NT2/D1 (cell line): Measurements from ENCODE around the gene JAKMIP2.

ENCODE experiments used
- DNase-seq: peaks from one replicate; pipeline ENCODE4 v3.0.0-alpha.2; 2011; ENCODE audit warnings: low read depth, low spot score
- H3K27me3 ChIP-seq: 2 replicates; pipeline ENCODE4 v1.6.0; 2011; ENCODE audit warnings: mild to moderate bottlenecking; ENCODE audit not compliant: insufficient read length, insufficient read depth
- H3K36me3 ChIP-seq: 2 replicates; pipeline ENCODE4 v1.6.1; 2011; ENCODE audit warnings: mild to moderate bottlenecking, low read length, mixed read lengths; ENCODE audit not compliant: insufficient read depth, insufficient read length
- H3K4me1 ChIP-seq: 2 replicates; pipeline ENCODE4 v1.5.1; 2011; ENCODE audit not compliant: insufficient read depth, insufficient read length
- H3K4me3 ChIP-seq: 2 replicates; pipeline ENCODE4 v1.5.1; 2011; ENCODE audit warnings: low read depth; ENCODE audit not compliant: insufficient read length
- H3K9ac ChIP-seq: 2 replicates; pipeline ENCODE4 v1.6.0; 2011; ENCODE audit warnings: low read depth; ENCODE audit not compliant: insufficient read length
- H3K9me3 ChIP-seq: 2 replicates; pipeline ENCODE4 v1.5.1; 2011; ENCODE audit warnings: mild to moderate bottlenecking, low read length; ENCODE audit not compliant: insufficient read depth
- SUZ12 ChIP-seq: IDR thresholded peaks from 2 replicates; pipeline ENCODE4 v1.6.1; 2011; ENCODE audit not compliant: insufficient read length, insufficient read depth; ENCODE audit errors: extremely low read depth
- YY1 ChIP-seq: IDR thresholded peaks from 2 replicates; pipeline ENCODE4 v1.6.1; 2011; ENCODE audit not compliant: insufficient read length, insufficient read depth
- ZNF274 ChIP-seq: IDR thresholded peaks from 2 replicates; pipeline ENCODE4 v1.6.1; 2011; ENCODE audit warnings: mild to moderate bottlenecking, low read depth, low read length

Gene JAKMIP2

DNA sequence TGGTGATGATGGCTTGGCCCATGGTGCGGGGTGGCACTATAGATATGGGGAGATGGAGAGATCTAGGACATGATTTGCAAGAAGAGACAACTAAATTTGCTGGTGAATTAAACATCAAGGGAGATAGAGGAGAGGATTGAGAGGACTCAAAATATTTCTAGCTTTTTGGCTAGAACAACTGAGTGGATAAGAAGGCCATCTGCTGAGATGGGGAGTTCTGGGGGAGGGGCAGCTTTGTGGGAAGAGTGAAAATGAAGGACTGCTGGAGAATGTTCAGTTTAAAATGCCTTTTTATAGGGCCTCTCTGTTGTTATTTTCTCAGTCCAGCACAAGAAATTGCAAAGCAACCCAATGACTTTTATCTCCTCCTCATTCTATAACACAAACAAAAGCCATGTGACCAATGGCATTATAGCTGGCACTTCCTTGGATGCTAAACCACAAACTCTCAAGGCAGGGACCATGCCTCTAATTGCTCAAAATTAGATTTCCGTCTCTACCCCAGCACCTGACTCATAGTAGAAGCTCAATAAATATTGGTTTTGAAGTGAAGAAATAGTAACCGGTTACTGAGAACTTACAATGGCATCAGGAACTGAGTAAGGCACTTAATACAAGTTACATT is 29.8 kb downstream of the JAKMIP2 start:
- Histone ChIP-seq H3K27me3 (no peaks in the 10 kb centered on the region), H3K4me3 (no peak overlapping the region), H3K9ac (no peak overlapping the region), H3K9me3 (no peaks in the 10 kb centered on the region), H3K36me3 (no peaks in the 10 kb centered on the region), H3K4me1 (no peaks in the 10 kb centered on the region)
- TF ChIP-seq SUZ12 (no peak), YY1 (no peak), ZNF274 (no peak)
- no peak for DNase-seq

DNA sequence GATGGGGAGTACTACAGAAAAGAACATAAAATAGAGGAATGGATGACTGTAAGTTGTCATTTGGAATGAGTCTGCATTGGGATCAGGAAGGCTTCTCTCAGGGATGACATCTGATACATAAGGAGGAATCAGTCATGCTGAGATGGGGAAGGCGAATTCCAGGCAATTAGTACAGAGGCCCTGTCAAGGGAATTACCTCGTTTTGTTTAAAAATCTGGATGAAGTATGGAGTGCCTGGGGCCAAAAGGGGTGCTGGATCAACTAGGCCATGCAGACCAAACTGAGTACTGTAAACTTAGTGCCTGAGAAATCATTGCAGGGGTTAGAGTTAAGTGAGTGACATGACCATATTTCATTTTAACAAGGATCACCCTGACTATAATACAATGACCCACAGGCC is 30.5 kb downstream of the JAKMIP2 start:
- H3K9ac ChIP-seq, result no peak overlapping the region
- H3K4me3 ChIP-seq, result no peak overlapping the region
- DNase-seq, result no peak
- no peak for TF ChIP-seq YY1
- no peak for TF ChIP-seq ZNF274
- TF ChIP-seq SUZ12, result no peak
- H3K9me3 ChIP-seq, result no peaks in the 10 kb centered on the region
- H3K4me1 ChIP-seq, result no peaks in the 10 kb centered on the region
- H3K36me3 ChIP-seq, result no peaks in the 10 kb centered on the region
- H3K27me3 ChIP-seq, result no peaks in the 10 kb centered on the region

DNA sequence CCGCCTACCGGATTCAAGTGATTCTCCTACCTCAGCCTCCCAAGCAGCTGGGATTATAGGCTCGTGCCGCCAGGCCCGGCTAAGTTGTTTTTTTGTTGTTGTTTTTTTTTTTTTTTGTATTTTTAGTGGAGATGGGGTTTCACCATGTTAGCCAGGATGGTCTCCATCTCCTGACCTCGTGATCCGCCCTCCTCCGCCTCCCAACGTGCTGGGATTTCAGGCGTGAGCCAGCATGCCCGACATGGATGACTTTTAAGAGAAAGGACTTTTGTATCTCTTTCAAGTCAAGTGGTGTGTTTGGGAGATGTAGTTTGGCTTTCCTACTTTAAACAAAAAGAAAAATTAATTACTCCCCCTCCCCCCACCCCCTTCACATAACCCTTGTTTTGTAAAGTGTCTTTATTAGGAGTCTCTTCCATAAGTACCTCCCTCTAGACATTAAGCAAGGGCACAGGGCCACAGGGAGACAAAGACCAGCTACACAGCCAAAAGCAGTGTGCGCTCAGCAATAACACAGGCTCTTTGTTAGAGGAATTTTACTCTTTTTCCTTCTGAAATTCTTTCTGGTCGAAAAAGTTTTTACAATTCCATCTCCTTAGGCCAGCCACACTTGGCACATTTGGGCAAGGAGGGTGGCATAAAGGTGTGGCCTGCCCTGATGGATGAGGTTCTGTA is 31.2 kb downstream of the JAKMIP2 start:
- no peaks in the 10 kb centered on the region for H3K36me3 ChIP-seq
- H3K27me3 ChIP-seq, result no peaks in the 10 kb centered on the region
- no peaks in the 10 kb centered on the region for H3K9me3 ChIP-seq
- no peak overlapping the region for H3K4me3 ChIP-seq
- no peaks in the 10 kb centered on the region for H3K4me1 ChIP-seq
- TF ChIP-seq YY1, result no peak
- no peak for TF ChIP-seq ZNF274
- TF ChIP-seq SUZ12, result no peak
- no peak overlapping the region for H3K9ac ChIP-seq
- no peak for DNase-seq

DNA sequence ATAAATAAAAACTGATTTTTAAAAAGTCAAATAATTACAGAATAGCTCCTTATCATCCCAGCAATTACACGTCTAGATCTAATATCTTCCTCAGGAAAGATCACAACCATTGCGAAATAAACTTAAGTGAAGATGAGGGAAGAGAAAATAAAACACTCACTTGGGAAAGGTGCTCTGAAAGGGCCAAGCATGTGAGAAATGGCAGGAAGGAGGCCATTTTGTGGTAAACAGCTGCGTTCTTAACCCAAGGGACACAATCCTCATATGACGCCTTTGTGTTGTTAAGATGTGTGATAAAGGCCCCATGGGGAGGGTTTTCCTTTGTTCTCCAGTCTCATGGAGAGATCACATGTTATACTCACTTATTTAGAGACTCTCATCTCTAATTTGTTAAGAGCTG is 32.5 kb downstream of the JAKMIP2 start:
- no peaks in the 10 kb centered on the region for H3K27me3 ChIP-seq
- H3K9me3 ChIP-seq, result no peaks in the 10 kb centered on the region
- no peaks in the 10 kb centered on the region for H3K4me1 ChIP-seq
- no peak for DNase-seq
- no peak for TF ChIP-seq YY1
- TF ChIP-seq ZNF274, result no peak
- TF ChIP-seq SUZ12, result no peak
- H3K4me3 ChIP-seq, result no peak overlapping the region
- H3K36me3 ChIP-seq, result no peaks in the 10 kb centered on the region
- no peak overlapping the region for H3K9ac ChIP-seq

DNA sequence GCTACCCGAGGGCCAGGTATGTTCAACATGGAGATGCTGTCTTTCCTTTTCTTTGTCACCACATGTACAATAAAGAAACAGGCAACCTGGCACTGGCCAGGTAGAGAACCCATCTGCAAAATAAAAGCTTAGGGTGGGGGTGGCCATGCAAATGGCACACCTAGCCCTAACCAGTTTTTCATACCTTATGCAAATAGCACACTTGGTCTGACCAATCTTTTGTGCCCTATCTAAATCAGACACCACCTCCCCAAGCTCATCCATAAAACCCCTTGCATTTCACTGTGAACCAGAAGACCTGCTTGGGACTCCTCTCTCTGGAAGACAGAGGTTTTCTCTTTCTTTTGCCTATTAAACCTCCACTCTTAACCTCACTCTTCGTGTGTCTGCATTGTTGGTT is 33.9 kb downstream of the JAKMIP2 start:
- Histone ChIP-seq H3K4me1 (no peaks in the 10 kb centered on the region), H3K36me3 (no peaks in the 10 kb centered on the region), H3K9me3 (no peaks in the 10 kb centered on the region), H3K9ac (no peak overlapping the region), H3K27me3 (no peaks in the 10 kb centered on the region), H3K4me3 (no peak overlapping the region)
- DNase-seq, result no peak
- no peak for TF ChIP-seq YY1
- no peak for TF ChIP-seq ZNF274
- no peak for TF ChIP-seq SUZ12

DNA sequence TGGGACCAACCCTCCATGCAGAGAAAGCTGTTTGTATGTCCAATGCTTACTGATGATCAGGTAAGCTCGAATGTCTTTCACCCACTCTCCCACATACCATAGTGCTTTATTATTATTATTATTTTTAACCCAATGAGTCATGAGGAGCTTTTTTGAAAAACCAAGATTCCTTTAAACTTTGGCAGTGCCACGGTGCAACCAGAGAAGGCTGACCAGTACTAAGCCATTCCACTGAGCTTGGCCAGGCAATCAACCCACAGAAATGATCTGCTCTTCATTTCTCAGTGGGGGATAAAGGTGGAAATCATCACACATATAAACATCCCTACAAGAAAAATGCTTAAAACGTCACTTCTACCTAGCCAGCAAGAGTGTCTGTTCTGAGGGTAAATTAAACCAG is 35.5 kb downstream of the JAKMIP2 start:
- no peak for DNase-seq
- no peaks in the 10 kb centered on the region for H3K27me3 ChIP-seq
- TF ChIP-seq SUZ12 (no peak), YY1 (no peak), ZNF274 (no peak)
- H3K36me3 ChIP-seq, result no peaks in the 10 kb centered on the region
- no peaks in the 10 kb centered on the region for H3K9me3 ChIP-seq
- no peaks in the 10 kb centered on the region for H3K4me1 ChIP-seq
- no peak overlapping the region for H3K4me3 ChIP-seq
- no peak overlapping the region for H3K9ac ChIP-seq

DNA sequence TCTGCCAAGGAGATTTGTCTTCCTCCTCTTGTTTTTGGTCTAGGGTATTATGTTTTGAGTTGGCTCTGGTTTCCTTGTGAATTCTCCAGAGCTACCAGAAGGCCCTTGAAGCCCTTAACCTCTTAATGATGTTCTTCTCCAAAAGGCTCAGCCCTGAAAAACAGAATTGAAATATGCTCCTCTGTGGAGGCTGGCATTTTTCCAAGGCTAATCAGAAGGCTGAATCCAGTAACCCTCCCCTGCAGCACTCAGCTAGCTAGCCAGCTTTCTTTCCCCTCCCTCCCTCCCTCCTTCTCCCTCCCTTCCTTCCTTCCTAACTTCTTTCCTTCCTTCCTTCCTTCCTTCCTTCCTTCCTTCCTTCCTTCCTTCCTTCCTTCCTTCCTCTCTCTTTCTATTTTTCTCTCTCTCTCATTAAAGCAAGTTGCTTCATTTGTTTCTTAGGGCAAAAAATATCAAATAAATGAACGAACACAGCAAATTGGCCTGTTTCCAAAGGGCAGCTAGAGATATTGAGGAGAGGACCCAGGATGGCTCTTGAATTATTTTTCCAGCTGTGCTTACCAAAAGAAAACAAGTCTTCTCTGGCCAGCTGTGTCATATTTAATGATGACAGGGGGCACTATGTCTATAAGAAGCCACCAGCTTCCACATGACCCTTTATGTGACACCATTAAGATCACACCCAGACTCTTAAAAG is 38.7 kb downstream of the JAKMIP2 start:
- Histone ChIP-seq H3K9me3 (no peaks in the 10 kb centered on the region), H3K36me3 (no peaks in the 10 kb centered on the region), H3K4me1 (no peaks in the 10 kb centered on the region), H3K4me3 (no peak overlapping the region), H3K27me3 (no peaks in the 10 kb centered on the region), H3K9ac (no peak overlapping the region)
- TF ChIP-seq SUZ12 (no peak), YY1 (no peak), ZNF274 (no peak)
- DNase-seq, result no peak
